HG03066 (cell line): ENCODE results near the gene ANKRD34A.

ENCODE experiments used
- ATAC-seq: cut with Tn5 transposase; IDR thresholded peaks from one replicate; pipeline ENCODE4 v1.9.1; 2021; ENCODE audit warnings: low read depth; ENCODE audit not compliant: unreplicated experiment

The ANKRD34A gene

GRCh38 chr1:145974721-145975120 lies 10.3 kb upstream of the ANKRD34A start:
- no peak for ATAC-seq

- no peak for ATAC-seq
Observed at GRCh38 chr1:145972580-145972979, 8.2 kb upstream of the ANKRD34A start.

- no peak for ATAC-seq
Observed at GRCh38 chr1:145967288-145967687, 2.9 kb upstream of the ANKRD34A start.

DNA sequence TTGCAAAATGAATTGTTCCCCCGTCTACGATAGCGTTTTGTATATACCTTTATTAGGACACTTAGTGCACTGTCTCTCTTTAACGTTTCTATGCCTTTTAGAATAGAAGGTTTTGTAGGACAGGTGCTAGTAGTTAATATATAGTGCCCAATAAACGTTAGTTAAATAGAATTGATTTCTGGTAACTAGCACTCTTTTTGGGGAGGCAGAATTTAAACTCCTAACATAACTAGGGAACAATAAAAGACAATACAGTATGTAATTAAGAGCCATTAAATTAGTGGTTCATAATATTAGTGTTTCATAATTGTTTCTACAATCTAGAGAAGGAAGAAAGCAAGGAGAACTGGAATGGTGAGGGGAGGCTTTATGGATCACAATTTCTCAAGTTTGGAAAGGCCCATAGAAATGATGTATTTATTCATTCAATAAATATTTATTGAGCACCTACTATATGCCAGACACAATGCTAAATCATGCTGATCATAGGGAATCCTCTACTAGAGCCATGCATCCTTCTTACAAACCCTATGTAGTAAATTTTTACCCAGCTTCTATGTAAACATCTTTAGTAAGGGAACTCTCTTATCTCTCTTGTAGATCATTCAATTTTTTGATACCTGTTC lies 857 bp upstream of the ANKRD34A start:
- no peak for ATAC-seq

- no peak for ATAC-seq
Observed at GRCh38 chr1:145963265-145964019, 933 bp downstream of the ANKRD34A start.

DNA sequence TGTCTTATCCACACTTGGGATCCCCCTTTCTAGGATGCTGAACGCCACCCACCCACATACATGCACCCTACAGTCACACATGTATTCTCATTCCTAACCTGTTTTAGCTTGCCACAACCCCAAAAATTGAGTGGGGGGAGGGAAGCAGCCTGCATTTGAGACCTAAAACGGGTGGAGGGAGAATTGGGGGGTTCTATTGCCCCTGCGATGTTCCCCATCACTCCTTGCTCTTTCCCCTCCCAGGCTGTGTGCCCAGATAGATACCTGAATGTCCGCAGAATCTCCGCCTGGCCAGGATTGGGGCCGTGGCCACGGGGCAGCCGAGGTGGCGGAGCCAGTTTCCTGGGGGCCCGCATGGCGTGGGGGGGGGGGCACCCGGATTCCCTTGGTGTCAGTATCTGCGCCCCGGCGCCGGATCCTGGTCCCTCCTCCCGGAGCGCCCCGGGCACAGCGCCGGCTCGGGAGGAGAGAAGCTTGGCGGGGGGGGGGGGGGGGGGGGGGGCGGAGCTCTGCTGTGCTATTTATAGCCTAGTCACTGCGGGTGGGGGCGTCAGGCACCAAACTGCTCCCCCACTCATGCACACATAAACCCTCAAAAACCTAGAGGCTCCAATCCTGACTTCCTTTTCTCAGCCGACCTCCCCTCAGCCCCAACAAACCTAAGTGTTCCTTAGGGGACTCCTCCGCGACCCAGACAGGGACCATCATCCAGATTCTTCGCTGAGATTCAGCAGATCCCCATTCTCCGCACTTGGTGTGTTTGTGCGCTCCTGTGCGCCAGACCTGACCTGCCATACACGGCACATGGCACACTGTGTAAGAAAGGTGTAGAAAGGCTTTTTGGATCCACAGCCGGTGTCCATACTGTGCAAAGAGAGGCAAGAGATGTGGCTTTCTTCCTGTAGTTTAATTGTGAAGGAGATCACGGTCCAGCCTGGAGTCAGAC lies 1.9 kb downstream of the ANKRD34A start:
- no peak for ATAC-seq

DNA sequence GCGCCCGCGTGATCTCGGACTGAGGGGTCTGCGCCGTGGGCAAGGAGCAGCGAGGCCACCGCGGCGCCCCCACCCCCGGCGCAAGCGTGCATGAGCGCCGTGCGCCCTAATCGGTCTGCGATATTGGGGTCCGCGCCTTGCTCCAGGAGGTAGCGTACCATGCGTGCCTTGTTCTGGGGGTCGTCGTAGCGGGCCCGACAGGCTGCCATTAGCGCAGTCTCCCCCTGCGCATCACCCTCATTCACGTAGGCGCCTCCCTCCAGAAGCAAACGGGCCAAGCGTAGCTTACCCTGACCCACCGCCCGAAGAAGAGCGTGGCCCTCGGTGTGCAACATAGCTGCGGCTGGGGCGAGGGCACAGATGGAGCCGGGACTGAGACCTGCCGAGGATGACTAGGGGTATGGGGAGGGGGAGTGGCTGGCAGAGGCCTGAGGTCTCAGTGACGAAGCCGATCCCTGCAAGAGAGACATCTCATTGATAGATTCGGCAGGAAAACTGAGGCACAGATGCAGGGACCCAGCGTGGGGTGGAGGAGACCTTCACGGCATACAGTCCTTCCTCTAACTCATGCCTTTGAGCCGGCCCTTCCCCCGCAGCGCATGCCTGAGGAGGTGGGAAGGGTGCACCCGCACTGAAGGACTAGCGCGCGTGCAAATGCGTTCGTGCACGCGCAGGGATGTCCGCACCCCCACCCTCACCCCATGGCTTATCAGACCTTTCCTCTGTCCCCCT lies 2.8 kb downstream of the ANKRD34A start:
- no peak for ATAC-seq

- no peak for ATAC-seq
Observed at GRCh38 chr1:145961109-145961424, 3.3 kb downstream of the ANKRD34A start.

- no peak for ATAC-seq
Observed at GRCh38 chr1:145960468-145961108, 3.8 kb downstream of the ANKRD34A start.

DNA sequence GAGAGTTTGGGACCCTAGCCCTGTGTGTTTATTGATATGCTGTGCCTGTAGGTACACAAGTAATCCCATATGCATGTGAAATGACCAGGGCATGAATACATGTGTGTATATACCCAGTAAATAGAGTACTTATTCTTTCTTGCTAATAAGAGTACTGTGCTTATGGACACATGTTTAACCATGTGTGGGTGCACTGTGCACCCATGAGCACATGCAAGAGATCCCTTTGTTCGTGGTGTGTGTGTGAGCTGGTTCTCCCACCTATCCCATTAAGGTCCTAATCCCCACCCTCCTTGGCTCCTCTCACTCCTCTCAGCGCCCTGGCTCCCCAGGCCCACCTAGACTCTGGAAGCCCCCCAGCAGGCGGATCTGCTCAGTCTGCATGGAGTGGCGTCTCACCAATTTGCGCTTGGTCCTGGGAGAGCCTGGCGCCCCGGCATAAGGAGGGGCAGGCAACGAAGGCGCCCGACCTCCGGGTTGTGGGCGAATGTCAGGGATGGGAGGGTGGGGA lies 4.4 kb downstream of the ANKRD34A start:
- ATAC-seq, result no peak

- no peak for ATAC-seq
Observed at GRCh38 chr1:145959333-145959732, 5.0 kb downstream of the ANKRD34A start.

DNA sequence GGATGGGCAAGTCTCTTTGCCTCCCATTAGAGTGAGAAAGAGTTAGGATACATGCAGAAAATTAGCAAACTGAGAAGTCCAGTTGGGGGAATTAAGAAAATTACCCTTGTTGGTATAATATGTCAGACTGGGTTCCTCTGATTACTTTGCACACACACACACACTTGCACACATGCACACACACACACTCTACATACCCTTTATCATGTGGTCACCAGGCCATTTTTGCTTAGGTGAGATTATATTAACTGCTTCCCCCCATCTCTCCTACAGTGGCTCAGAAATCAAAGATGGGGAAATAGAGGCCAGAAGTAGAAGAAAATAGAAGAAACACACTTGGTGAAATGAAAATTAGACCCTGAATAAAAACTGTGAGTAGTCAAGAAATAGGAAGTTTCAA lies 5.6 kb downstream of the ANKRD34A start:
- ATAC-seq, result no peak

GRCh38 chr1:145957443-145958319 lies 6.7 kb downstream of the ANKRD34A start, which contains the start of gene LIX1L:
LIX1L (minus strand) TSS chr1:145958017; CDS start chr1:145957927, 90 bp downstream.
- peak; percentile 85 for ATAC-seq

GRCh38 chr1:145956781-145957442 lies 7.5 kb downstream of the ANKRD34A start:
- ATAC-seq, result no peak

- no peak for ATAC-seq
Observed at GRCh38 chr1:145956361-145956760, 8.0 kb downstream of the ANKRD34A start.

- no peak for ATAC-seq
Observed at GRCh38 chr1:145955436-145955835, 8.9 kb downstream of the ANKRD34A start.

GRCh38 chr1:145953861-145954260 lies 10.5 kb downstream of the ANKRD34A start:
- ATAC-seq, result no peak

GRCh38 chr1:145952903-145953302 lies 11.5 kb downstream of the ANKRD34A start:
- no peak for ATAC-seq
